Stimulated activated CD4-positive, alpha-beta T cell treated with anti-CD3 and anti-CD28 coated beads, TNF-alpha, amount 100 ng/mL, for 48 hours (primary cell): Measurements from ENCODE around the gene INO80.

ENCODE experiments used
- DNase-seq, 3 donors: peaks; one replicate each; pipeline ENCODE4 v3.0.0-alpha.2; 2020; ENCODE audit warnings: low read depth in 3 of 3

The INO80 gene

GRCh38 chr15:41004490-41004889 lies 111.6 kb downstream of the INO80 start:
- no peak for DNase-seq

- DNase-seq = no peak
These were observed 114.4 kb downstream of the INO80 start for GRCh38 chr15:41001524-41002214.

- no peak for DNase-seq
These were observed 116.9 kb downstream of the INO80 start for GRCh38 chr15:40999190-40999589.

- no peak for DNase-seq
These were observed 120.4 kb downstream of the INO80 start for GRCh38 chr15:40995656-40996055.

- DNase-seq = no peak
These were observed 123.3 kb downstream of the INO80 start for GRCh38 chr15:40992825-40993224.

GRCh38 chr15:40992241-40992741 lies 123.8 kb downstream of the INO80 start:
- no peak for DNase-seq

GRCh38 chr15:40991355-40991754 lies 124.7 kb downstream of the INO80 start:
- no peak for DNase-seq

GRCh38 chr15:40990789-40991188 lies 125.3 kb downstream of the INO80 start:
- DNase-seq = peak in 2 of 3 donors; percentile 2 to 4

- DNase-seq = no peak
These were observed 126.0 kb downstream of the INO80 start for GRCh38 chr15:40990080-40990479.

GRCh38 chr15:40988156-40988555 lies 127.9 kb downstream of the INO80 start:
- no peak for DNase-seq

GRCh38 chr15:40986820-40987219 lies 129.3 kb downstream of the INO80 start:
- DNase-seq = no peak

GRCh38 chr15:40985541-40986330 lies 130.3 kb downstream of the INO80 start:
- DNase-seq = no peak

GRCh38 chr15:40984964-40985363 lies 131.1 kb downstream of the INO80 start:
- DNase-seq = no peak

- DNase-seq = no peak
These were observed 131.7 kb downstream of the INO80 start for GRCh38 chr15:40984406-40984805.

- no peak for DNase-seq
These were observed 133.2 kb downstream of the INO80 start for GRCh38 chr15:40982855-40983254.

GRCh38 chr15:40981186-40981585 lies 134.9 kb downstream of the INO80 start:
- DNase-seq = no peak

- DNase-seq = no peak
These were observed 137.5 kb downstream of the INO80 start for GRCh38 chr15:40978562-40978961.

- DNase-seq = no peak
These were observed 137.9 kb downstream of the INO80 start for GRCh38 chr15:40978141-40978540.

GRCh38 chr15:40976819-40977218 lies 139.3 kb downstream of the INO80 start:
- DNase-seq = no peak

- no peak for DNase-seq
These were observed 141.2 kb downstream of the INO80 start for GRCh38 chr15:40974879-40975278.

GRCh38 chr15:40969363-40969762 lies 146.7 kb downstream of the INO80 start:
- no peak for DNase-seq

- DNase-seq = no peak
These were observed 147.6 kb downstream of the INO80 start for GRCh38 chr15:40968290-40969085.
